Heart left ventricle (tissue), 16 donors: ENCODE results near the gene ENTR1. TPM values are rescaled to one million over a fixed set of nuclear protein-coding genes. Genes with fewer than 3 reads are reported as not detected.
A peak's percentile ranks its signal among the peaks of the same experiment; 100 is the strongest.

Experiments used
- ATAC-seq, 4 donors: fragments of 200-7000 bp; cut with Tn5 transposase; one replicate each; pipeline ENCODE4 v1.9.1; 2020 to 2022; ENCODE audit warnings: moderate library complexity in 4 of 4, mild to moderate bottlenecking in 3 of 4, moderate number of reproducible peaks in 1 of 4
- DNase-seq, 5 donors: peaks; one replicate each; pipeline ENCODE4 v3.0.0-alpha.2; 2020
- H3K27ac ChIP-seq, 12 donors: fragments of 200-600 bp; sonication (generic) in 4 of 12; one replicate each; pipeline versions ENCODE4 v1.5.0 to v1.8.0; 2016 to 2022; ENCODE audit warnings: mild to moderate bottlenecking in 2 of 12
- H3K27me3 ChIP-seq, 9 donors: fragments of 200-600 bp; sonication (generic) in 2 of 9; one replicate each; pipeline versions ENCODE4 v1.5.1 to v1.8.0; 2016 to 2022; ENCODE audit warnings: mild to moderate bottlenecking in 3 of 9
- H3K36me3 ChIP-seq, 9 donors: fragments of 200-600 bp; sonication (generic) in 2 of 9; one replicate each; pipeline versions ENCODE4 v1.5.0 to v1.8.0; 2018 to 2022; ENCODE audit warnings: mild to moderate bottlenecking in 2 of 9
- H3K4me1 ChIP-seq, 12 donors: fragments of 200-600 bp; sonication (generic) in 4 of 12; one replicate each; pipeline versions ENCODE4 v1.5.0 to v1.8.0; 2016 to 2022; ENCODE audit warnings: mild to moderate bottlenecking in 3 of 12
- H3K4me3 ChIP-seq, 12 donors: fragments of 200-600 bp; sonication (generic) in 4 of 12; one replicate each; pipeline versions ENCODE4 v1.5.0 to v1.8.0; 2017 to 2022; ENCODE audit warnings: mild to moderate bottlenecking in 9 of 12, moderate library complexity in 4 of 12
- H3K9me3 ChIP-seq, 12 donors: fragments of 200-600 bp; sonication (generic) in 4 of 12; one replicate each; pipeline versions ENCODE4 v1.5.0 to v1.8.0; 2016 to 2022; ENCODE audit warnings: mild to moderate bottlenecking in 1 of 12
- CTCF ChIP-seq, 12 donors: fragments of 200-600 bp; sonication (generic) in 4 of 12; IDR thresholded peaks; one replicate each; pipeline versions ENCODE4 v1.5.0 to v1.8.0; 2018 to 2022; ENCODE audit warnings: antibody characterized with exemption in 12 of 12, mild to moderate bottlenecking in 5 of 12
- POLR2A ChIP-seq, 2 donors: fragments of 450-650 bp; IDR thresholded peaks; one replicate each; pipeline ENCODE4 v1.6.1; 2017; ENCODE audit warnings: antibody characterized with exemption in 2 of 2, mild to moderate bottlenecking in 2 of 2, moderate library complexity in 2 of 2
- WGBS, 4 donors: extraction: QIAGEN DNeasy Blood & Tissue Kit in 2 of 4; methylation state at CpG; one replicate each; pipeline versions ENCODE4 v1.1.5 to v1.1.7; 2013 to 2018; 5-methylcytosine and 5-hydroxymethylcytosine counted together
- intact Hi-C, 10 donors: fragments of 100-400 bp; cut with DNase I; formaldehyde crosslinking; loops; one replicate each; pipeline versions ENCODE4 v1.11.1 to v1.14.2; 2022
- polyA plus RNA-seq, 2 donors: library from polyadenylated mRNA; stranded (reverse); fragments of 200-250 nt; gene quantifications; one replicate each; pipeline ENCODE4 v1.2.3, GENCODE V29; 2013
- total RNA-seq, 9 donors: library from RNA; depleted of rRNA in 2 of 9; stranded (reverse); fragments of >200 nt in 2 of 9; fragmentation: NEBNext Ultra II Directional in 3 of 9; extraction: Animal tissue kit (Norgen Biotek cat#: 25700) in 3 of 9; gene quantifications; one replicate each; pipeline versions ENCODE4 v1.1.0 to v1.2.4, GENCODE V29; 2016 to 2023
- donor health status: ischemic (EF 13 %, LVEDD 7.1; RV severe dilation, severe dysfunction).
- donor health status: healthy with polysubstance abuse.
- donor health status: DM: no; HTN: yes; CAD: no.
- donor health status: DM: no; HTN: no; CAD: no.
- donor health status: ischemic (EF 25% LVEDD 6.9; RV normal size, moderate dysfunction).
- donor health status: ischemic (EF 25% LVEDD 5.7; RV mildly dilated, moderate dysfunction).
- donor health status: healthy.
- donor health status: DM: yes; HTN: yes; CAD: no.
- donor health status: ischemic (EF 35%, LVEDD 5.7; RV mildly dilated, moderate dysfunction).
- donor health status: nonischemic (EF 11% LVEDD 7.7; RV severe dilation, severe dysfunction).
- donor health status: DM: yes; HTN: yes; CAD: no.
- donor health status: PGD.
- donor health status: ischemic (EF 29% LVEDD 5.4; RV normal size, mild dysfunction).
- donor health status: nonischemic (EF 23%, LVEDD 6.1; RV moderate dilation, normal function).

The ENTR1 gene
- total and polyA plus RNA-seq, 11 donors = 11.8 to 27.7 (median 18.4) TPM

- H3K4me1 ChIP-seq = peaks cover 0 to 21% (median 0%) of the 10 kb centered on the region in 12 donors
- no peak for DNase-seq
- H3K4me3 ChIP-seq = no peak overlapping the region
- no peak overlapping the region for H3K27ac ChIP-seq
- no peaks in the 10 kb centered on the region for H3K27me3 ChIP-seq
- WGBS, 4 donors = 87 to 95% (median 93%) methylated on average over 9 to 11 of the region's 11 CpGs
- H3K36me3 ChIP-seq = peaks cover 0 to 66% (median 35%) of the 10 kb centered on the region in 9 donors
- no peak for ATAC-seq
- TF ChIP-seq POLR2A (IDR thresholded peaks at IDR 0.05) (no peak), CTCF (IDR thresholded peaks at IDR 0.05) (no peak)
- intact Hi-C loops = no loop called here
- H3K9me3 ChIP-seq = no peaks in the 10 kb centered on the region
Observed at GRCh38 chr9:136379891-136380290, 30.5 kb downstream of the ENTR1 start.

DNA sequence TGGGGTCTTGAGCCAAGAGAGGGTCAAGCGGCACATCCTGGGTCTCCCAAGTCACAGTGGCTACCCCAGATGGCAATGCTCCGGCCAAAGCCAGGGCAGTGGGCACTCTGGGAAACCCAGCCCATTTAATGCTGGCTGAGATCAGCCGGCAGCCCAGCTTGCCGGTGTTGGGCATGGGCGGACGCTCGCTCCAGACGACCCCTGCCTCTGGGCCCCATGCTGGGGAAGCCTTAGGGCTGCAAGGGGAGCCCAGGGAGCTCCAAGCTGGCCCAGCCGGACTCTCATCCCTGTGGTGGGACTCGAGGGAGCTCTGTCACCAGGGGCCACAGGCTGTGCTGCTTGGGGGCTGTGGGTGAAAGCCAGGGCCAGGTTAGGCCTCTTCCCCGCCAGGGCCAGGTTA lies 31.0 kb downstream of the ENTR1 start:
- intact Hi-C loops = no loop called here
- Histone ChIP-seq H3K36me3 (peaks cover 0 to 65% (median 34%) of the 10 kb centered on the region in 9 donors), H3K9me3 (no peaks in the 10 kb centered on the region), H3K4me3 (no peak overlapping the region), H3K4me1 (peaks cover 0 to 21% (median 0%) of the 10 kb centered on the region in 12 donors), H3K27me3 (no peaks in the 10 kb centered on the region), H3K27ac (no peak overlapping the region)
- ATAC-seq (no peak), DNase-seq (no peak)
- TF ChIP-seq CTCF (IDR thresholded peaks at IDR 0.05) (no peak), POLR2A (IDR thresholded peaks at IDR 0.05) (no peak)
- WGBS, 4 donors = 90 to 97% (median 94%) methylated on average over 7 to 11 of the region's 11 CpGs

DNA sequence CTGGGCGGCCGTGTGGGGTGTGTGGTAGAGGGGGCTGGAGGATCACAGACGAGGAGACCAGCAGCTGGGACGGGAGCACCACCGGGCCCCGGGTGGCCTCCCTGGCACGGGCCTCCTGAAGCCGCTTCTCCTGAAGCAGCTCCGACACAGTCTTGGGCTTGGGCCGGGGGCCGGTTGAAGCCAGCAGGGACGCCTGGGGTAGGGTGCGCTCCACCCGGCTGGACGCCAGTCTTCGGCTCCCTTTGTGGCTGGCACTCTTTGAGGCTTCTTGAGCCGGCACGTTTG lies 31.5 kb downstream of the ENTR1 start:
- TF ChIP-seq CTCF (IDR thresholded peaks at IDR 0.05) (no peak), POLR2A (IDR thresholded peaks at IDR 0.05) (no peak)
- Histone ChIP-seq H3K4me1 (peaks cover 0 to 21% (median 0%) of the 10 kb centered on the region in 12 donors), H3K9me3 (no peaks in the 10 kb centered on the region), H3K4me3 (no peak overlapping the region), H3K36me3 (peaks cover 0 to 60% (median 30%) of the 10 kb centered on the region in 9 donors), H3K27me3 (no peaks in the 10 kb centered on the region), H3K27ac (no peak overlapping the region)
- no peak for DNase-seq
- 79 to 87% (median 84%) methylated on average over 12 to 18 of the region's 18 CpGs for WGBS, 4 donors
- ATAC-seq = no peak
- intact Hi-C loops = no loop called here

DNA sequence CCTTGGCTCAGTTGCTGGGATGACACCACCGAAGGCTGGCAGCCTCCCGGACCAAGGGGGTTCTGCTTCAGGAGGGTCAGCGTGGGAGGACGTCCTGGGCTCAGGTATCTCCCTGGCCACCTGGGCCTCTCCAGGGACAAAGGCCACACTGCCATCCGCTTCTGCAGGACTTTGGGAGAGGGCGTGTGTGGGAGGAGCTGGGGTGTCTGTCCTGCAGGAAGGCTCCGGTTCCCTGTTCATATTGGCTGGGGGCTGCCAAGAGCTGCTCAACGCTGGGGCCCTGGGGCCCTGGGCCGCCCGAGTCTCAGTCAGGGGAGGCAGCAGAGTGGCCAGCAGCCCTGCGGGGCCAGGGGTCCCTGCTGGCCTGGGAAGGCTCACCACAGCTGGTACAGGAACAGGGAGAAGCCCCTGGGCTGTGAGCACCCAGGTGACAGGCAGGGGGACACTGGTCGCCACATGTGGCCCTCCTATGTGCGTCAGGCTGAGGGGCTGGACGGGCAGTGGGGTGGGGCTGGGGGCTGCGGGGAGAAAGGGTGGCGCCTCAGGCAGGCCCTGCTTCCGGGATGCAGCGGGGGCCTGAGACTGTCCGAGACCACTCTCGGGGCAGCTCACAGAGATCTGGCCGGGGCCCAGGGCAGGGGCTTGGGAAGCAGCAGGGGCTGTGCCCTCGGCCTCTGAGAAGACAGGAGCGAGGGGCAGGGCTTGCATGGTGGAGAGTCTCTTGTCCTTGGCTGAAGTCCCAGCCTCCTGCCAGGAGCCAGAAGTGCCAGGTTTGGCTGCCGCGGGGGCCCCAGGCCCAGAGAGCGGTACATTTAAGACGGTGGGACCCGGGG lies 32.0 kb downstream of the ENTR1 start:
- Histone ChIP-seq H3K4me3 (no peak overlapping the region), H3K27me3 (no peaks in the 10 kb centered on the region), H3K27ac (no peak overlapping the region), H3K4me1 (peaks cover 0 to 22% (median 1%) of the 10 kb centered on the region in 12 donors), H3K9me3 (no peaks in the 10 kb centered on the region), H3K36me3 (peaks cover 0 to 55% (median 28%) of the 10 kb centered on the region in 9 donors)
- DNase-seq (peak in 1 of 5 donors; percentile 60), ATAC-seq (peak in 2 of 4 donors; percentile 18)
- intact Hi-C loops = no loop called here
- TF ChIP-seq CTCF (IDR thresholded peaks at IDR 0.05) (no peak), POLR2A (IDR thresholded peaks at IDR 0.05) (no peak)
- WGBS, 4 donors = 65 to 78% (median 76%) methylated on average over 24 to 28 of the region's 28 CpGs
